ENCODE data around the gene FMNL2.

- TF ChIP-seq, protein P1, sequence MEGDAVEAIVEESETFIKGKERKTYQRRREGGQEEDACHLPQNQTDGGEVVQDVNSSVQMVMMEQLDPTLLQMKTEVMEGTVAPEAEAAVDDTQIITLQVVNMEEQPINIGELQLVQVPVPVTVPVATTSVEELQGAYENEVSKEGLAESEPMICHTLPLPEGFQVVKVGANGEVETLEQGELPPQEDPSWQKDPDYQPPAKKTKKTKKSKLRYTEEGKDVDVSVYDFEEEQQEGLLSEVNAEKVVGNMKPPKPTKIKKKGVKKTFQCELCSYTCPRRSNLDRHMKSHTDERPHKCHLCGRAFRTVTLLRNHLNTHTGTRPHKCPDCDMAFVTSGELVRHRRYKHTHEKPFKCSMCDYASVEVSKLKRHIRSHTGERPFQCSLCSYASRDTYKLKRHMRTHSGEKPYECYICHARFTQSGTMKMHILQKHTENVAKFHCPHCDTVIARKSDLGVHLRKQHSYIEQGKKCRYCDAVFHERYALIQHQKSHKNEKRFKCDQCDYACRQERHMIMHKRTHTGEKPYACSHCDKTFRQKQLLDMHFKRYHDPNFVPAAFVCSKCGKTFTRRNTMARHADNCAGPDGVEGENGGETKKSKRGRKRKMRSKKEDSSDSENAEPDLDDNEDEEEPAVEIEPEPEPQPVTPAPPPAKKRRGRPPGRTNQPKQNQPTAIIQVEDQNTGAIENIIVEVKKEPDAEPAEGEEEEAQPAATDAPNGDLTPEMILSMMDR (conservative IDR thresholded peaks at IDR 0.05; ENCODE audit: low read depth in 2 of 2), result no peak
- TF ChIP-seq POLR2AphosphoS5 (IDR thresholded peaks at IDR 0.05; ENCODE audit: low read depth) (no peak), EZH2 (IDR thresholded peaks at IDR 0.05; ENCODE audit: low read depth, unreplicated experiment) (no peak), EZH2phosphoT487 (IDR thresholded peaks at IDR 0.05; ENCODE audit: unreplicated experiment) (no peak)
These were observed 247.1 kb downstream of the FMNL2 start for GRCh38 chr2:152582081-152582480.
